ENCODE measurements around the gene XIAP.
"Not testable (repeated sequence)": the region's sequence is repeated elsewhere in the genome, so short reads cannot be mapped to it uniquely, and the experiment has no call there.

XIAP gene

DNA sequence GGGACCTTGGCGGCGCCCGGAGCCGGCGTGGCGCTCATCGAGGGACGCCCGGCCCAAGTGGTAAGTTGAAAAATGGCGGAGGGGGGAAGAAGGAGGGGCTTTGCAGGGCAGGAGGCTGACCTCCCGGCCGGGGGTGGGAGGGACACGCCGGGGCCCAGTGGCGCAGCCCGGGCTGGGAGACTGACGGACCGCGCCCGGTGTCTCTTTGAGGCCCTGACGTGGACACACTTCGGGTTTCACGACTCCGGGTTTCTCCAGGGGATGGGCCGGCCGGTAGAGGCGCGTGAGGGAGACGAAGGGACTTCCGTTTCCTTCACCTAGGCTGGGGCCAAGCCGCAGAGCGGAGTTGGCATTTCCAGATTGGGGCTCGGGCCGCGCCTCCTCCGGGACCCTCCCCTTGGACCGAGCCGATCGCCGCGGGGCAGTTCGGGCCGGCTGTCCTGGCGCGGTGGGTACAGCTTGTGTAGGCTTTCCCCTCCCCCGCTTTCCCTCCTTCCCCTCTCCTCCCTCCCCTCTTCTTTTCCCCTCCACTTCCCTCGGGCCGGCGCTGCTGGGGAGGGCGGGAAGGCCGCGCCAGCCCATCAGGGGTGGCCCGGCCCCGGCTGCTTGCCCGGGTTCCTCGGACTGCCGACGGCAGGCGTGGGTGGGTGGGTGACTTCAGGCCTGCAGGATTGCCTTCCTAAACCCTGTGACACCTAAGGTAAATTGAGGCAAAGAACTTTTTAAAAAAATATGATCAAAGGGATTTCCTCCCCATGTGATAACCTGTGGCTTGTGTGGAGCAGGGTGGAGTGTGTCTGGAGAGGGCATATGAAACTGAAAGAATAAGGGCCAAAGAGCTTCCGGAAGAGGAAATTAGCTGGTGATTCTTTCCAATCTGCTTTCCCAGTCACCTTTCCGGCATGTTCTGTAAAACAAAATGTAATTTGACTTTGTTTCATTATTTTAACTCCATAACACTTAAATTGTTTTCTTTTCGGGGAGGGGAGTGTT lies at the start of gene XIAP:
XIAP (plus strand) TSS at position 208 of the 993 bp plus-strand sequence. CDS start 25,610 bp downstream, outside the sequence.
- peak; percentile 17 for FAIRE-seq

DNA sequence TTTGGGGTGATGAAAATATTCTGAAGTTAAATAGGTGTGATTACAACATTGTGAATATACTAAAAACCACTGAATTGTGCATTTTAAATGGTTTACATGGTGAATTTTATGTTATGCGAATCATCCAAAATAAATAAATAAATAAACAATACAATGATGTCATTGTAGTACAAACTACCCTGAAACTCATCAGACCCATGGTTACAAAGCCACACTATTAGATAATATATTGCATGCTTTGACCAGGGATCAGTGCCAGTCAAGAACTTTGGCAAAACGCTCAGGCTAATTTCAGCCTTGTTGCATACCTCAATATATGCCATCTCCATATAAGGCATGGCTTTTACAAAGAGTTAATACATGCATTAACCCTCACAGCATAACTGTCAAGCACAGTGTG lies 45.5 kb upstream of the XIAP start:
- no peak for FAIRE-seq

DNA sequence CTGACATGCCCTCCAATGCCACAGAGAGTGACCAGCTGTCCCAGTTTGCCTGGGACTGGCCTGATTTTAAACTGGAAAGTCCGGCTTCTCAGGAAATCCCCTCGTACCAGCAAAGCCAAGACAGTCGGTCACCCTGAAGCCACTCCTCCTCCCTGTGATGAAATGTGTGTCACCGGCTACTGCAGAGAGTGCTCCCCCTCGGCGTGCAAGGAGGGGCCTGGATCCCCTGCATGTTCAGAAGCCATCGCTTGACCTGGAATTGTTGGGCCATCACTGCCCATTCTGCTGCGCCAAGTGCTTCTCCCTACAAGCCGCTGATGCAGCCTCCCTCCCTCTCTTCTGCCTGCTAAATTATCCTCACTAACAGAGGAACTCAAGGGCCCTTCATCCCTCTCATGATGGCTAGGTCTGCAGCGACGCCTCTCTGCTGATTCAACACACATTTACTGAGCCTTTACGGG lies 44.9 kb upstream of the XIAP start:
- not testable (repeated sequence) for FAIRE-seq

DNA sequence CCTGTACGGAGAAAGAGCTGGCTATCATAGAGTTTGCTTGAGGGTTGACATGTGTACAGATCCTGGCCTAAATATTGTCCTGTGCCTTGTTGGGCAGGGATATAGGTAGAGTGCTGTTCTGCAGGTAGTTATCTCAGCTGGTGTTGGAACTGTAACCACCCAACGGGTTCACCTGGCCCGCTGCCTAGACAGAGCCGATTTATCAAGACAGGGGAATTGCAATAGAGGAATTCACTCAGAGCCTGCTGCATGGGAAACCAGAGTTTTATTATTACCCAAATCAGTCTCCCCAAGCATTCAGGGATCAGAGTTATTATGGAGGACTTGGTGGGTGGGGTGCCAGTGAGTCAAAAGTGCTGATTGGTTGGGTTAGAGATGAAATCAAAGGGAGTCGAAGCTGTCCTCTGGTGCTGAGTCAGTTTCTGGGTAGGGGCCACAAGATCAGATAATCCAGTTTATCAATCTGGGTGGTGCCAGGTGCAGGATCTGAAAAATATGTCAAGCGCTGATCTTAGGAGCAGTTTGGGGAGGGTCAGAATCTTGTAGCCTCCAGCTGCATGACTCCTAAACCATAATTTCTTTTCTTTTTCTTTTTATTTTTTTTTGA lies 42.5 kb upstream of the XIAP start:
- FAIRE-seq = no peak

DNA sequence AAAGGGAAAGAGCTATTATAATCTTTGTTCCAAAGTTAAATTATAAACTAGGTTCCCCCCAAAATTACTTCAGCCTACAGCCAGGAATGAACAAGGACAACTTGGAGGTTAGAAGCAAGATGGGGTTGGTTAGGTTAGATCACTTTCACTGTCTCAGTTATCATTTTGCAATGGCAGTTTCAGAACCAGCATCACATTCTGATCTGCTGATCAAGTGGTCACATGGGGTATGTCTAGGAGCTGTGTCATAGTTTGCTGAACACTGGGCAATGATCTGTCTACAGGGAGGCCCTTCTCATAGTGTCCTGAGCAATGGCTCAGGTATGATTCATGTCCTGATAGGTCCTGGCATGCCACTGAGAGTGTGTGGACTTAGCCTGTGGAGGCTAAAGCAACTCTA lies 41.6 kb upstream of the XIAP start:
- FAIRE-seq = peak; percentile 36

DNA sequence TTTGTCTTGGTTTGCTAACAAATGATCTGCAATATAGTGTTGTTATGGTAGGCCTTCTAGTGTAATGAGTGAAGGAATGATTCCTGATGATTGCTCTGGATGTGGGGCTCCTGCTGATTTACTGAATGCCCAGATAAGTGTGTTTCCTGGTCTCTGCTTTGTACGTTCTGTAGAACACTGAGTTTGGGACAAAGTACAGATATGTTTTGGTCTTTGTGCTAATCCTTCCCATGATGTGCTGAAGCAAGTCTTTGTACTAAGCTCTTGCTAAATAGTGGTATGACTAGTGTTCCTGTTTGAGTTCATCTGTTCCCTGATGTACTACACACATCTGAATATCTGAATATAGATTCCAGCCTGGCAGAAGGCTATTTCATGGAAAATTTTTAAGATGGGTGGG lies 36.9 kb upstream of the XIAP start:
- FAIRE-seq = no peak

DNA sequence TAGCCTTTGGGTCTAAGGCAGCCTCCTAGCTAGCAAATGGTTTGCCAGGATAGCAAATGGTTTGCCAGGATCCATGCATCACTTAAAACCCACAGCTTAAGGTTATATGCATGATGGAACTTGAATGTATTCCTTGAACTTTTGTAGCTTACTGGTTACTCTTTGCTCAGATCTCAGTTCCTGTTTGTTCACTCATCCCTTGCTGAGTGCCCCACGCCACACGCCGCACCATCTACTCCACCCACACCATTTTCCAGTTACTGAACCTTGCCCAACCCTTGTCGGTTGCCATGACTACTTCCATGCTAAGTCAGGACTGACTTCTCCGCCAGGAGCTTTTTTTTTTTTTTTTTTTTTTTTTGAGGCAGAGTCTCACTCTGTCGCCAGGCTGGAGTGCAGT lies 29.5 kb upstream of the XIAP start:
- no peak for FAIRE-seq

DNA sequence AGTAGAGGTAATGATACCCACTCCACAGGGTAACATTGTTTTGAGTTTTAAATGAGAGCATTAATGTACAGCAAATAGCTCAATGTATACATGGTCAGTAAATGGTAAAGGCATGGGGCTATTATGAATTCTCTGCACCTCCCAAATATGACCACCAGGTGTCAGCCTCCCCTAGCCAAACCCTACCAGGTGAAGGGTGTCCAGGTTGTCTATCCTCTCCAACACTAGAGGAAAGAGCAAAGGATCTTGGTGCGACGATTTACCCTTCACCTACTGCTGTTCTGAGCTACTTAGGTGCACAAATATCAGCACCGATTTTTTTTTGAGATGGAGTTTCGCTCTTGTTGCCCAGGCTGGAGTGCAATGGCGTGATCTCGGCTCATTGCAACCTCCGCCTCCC lies 26.5 kb upstream of the XIAP start:
- peak; percentile 80 for FAIRE-seq

DNA sequence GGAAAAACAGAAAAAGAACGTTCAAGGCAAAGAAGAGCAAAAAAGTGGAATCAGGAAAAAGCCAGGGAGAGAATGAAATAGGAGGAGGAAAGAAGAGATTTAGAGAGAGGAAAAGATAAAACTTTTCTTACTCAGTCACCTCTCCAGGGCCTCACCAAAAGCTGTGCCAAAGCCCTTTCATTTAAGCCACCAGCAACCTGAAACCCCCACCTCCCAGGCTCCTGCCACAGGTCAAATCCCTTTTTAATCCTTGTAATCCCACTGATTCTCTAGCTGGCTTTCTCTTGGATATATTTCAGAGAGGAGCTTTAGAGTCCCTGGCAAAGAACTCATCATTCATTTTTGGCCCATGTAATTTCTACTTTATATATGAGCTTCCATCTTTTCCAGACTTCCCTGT lies 25.7 kb upstream of the XIAP start:
- no peak for FAIRE-seq

DNA sequence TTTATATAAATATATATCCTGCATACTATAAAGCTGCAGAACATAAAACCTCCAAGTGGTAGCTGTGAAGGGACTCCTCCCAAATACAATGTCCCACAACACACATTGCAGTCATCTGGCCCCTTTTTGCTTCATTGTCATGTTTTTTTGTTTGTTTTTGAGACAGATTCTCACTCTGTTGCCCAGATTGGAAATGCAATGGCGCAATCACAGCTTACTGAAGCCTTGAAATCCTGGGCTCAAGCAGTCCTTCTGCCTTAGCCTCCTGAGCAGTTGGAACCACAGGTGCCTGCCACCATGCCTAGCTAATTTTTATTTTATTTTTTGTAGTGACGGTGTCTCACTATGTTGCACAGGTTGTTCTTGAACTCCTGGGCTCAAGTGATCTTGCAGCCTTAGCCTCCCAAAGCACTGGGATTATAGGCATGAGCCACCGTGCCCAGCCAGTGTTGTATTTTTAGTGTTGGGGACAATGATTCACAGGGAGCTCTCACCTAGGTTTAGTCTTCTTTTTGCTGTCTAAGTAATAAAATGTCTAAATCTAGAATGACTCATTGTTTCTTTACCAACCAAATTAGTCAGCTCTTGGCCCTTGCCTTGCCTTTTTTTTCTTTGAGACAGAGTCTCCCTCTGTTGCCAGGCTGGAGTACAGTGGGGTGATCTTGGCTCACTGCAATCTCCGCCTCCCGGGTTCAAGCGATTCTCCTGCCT lies 24.0 kb upstream of the XIAP start:
- peak; percentile 94 for FAIRE-seq

DNA sequence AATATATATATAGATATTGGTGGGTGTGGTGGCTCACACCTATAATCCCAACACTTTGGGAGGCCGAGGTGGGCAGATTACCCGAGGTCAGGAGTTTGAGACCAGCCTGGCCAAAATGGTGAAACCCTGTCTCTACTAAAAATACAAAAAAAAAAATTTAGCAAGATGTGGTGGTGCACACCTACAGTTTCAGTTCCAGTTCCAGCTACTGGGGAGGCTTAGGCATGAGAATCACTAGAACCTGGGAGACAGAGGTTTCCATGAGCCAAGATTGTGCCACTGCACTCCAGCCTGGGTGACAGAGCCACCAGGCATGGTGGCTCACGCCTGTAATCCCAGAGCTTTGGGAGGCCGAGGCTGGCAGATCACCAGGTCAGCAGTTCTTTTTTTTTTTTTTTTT lies 14.7 kb upstream of the XIAP start:
- FAIRE-seq = not testable (repeated sequence)

DNA sequence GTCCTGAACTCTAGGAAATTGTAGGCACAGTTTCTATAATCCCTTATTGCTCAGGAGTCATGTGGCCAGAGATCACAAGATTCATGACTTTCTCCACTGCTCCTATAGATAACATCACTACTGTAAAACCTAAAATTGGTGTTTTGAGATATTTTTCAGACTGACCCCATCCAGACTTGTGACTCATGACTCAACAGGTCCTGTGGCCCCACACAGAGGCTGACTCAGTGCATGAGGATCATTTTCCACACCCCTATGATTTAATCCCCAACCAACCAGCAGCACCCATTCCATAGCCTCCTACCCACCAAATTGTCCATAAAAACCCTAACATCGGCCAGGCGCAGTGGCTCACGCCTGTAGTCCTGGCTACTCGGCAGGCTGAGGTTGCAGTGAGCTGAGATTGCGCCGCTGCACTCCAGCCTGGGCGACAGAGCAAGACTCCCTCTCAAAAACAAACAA lies 13.2 kb upstream of the XIAP start:
- no peak for FAIRE-seq

DNA sequence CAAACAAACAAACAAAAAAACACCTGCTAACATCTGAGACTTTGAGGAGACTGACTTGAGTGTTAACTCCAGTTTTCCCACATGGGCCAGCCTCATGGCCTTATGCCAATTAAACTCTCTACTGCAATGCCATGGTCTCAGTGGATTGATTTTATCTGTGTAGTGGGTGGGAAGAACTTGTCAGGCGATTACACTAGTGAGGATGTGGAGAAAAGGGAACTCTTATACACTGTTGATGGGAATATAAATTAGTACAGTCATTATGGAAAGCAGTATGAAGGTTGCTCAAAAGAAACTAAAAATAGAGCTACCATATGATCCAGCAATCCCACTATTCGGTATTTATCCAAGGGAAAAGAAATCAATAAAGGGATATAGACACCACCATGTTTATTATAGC lies 12.8 kb upstream of the XIAP start:
- FAIRE-seq = no peak

DNA sequence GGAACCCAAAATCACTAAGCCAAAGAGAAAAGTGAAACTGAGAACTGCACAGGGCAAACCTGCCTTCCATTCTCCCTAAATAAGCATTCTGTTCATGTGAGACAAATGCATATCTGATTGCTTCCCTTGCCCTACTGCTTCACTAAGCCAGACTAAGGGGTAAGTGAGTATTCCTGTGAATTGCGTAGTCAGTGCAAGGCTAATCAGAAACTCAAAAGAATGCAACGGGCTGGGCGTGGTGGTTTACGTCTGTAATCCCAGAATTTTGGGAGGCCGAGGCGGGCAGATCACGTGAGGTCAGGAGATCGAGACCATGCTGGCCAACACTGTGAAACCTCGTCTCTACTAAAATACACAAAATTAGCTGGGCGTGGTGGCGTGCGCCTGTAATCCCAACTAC lies 10.8 kb upstream of the XIAP start:
- no peak for FAIRE-seq

DNA sequence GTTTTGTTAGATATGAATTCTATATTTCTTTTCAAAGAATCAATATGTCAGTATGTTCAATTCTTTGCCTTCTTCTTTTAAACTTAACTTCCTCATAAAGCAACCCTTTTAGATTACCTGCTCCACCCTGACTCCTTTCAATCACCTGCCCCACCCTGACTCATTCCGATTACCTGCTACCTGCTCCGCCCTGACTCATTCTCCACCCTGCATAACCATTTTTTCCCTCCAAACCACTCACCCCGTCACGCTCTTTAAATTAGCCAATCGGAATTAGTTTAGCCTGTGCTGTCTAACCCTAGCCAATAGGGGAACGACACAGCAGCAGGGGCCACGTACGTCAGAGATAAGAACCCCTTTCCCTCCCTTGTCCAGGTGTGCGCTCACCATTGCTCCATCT lies 9.9 kb upstream of the XIAP start:
- FAIRE-seq = not testable (repeated sequence)

DNA sequence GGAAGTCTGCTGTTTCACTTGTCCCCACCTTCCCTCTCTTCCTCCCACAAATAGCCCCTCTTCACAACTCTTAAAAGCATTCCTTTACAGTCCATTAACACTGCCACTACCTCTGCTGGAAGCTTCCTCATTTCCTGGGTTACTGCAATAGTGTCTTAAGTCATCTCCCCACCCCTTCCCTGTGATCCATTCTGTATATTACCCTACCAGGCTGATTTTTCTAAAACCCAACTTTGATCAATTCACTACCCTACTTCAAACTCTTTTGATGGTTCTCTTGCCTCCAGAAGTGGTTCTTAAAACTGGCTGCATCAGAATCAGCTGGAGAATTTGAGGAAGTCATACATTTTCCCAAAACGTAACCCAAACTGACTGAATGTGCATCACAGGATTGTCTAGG lies 8.8 kb upstream of the XIAP start:
- FAIRE-seq = no peak

DNA sequence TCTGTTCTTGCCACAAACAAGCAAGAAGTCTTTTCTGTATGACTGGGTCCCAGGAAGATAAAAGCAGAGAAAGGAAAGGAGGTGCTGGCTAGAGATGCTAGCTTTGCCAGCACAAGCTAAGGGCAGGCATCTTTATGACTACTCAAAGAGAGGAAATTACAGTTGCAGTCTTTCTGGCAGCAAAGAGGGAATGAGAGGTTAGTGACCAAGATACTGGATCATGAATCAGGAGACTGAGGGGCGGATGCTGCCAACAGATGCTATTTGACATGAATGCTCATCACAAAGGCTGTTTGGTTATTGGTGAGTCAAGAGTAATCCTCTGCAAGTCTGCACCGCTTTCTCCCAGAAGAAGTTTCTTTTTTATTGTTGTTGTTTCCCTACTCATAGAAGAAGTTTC lies 5.5 kb upstream of the XIAP start:
- no peak for FAIRE-seq

DNA sequence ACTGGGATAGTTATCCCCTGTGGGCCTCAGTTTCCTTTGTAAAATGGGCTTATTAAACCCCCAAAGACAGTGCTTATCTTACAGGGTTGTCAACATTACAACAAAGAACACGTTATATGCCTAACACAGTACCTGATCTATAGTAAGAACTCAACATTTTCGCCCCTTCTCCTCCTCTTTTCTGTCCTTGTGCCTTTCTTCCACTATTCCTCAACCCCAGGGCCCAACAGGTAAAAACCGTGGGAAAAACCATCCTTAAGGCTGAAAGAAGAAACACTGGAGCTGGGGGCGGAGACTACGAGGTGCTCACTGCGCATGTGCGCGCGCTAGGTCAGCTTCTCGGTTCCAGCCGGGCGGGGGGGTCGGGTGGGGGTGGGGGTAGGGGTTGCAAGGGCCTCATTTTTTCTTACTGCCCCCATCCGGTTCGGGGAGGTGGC lies 426 bp upstream of the XIAP start:
- no peak for FAIRE-seq

DNA sequence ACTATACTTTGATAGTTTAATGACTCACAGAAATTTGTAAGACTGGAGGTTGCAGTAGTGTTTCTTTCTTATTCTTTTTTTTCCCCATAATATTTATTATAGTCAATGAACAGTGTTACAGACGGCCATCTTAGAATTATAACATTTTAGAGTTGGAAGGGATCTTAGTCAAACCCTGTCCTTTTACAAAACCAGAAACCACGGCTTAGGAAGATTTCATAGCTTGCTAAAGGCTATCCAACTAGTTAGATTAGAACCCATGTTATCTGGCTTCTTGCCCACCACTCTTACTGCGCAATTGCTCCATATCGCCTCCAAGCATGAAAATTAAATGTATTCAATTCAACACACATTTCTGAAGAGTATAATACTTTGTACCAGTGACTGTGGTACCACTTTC lies 1.1 kb downstream of the XIAP start:
- peak; percentile 83 for FAIRE-seq

DNA sequence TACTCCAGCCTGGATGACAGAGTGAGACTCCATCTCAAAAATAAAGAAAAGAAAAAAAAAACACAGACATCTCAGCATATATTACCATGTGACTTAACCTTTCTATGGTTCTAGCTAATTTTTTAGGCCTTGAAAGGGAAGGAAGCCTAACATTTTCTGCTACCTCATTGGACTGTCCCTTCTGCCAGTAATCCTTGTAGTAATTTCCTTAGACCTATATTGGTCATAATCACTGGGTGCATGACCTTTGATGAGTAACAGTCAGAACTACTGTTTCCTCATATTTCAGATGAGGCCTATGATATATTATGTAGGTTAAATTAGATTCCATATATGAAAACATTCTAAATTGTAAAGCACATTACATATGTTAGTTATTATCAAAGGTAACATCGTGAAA lies 9.6 kb downstream of the XIAP start:
- no peak for FAIRE-seq

DNA sequence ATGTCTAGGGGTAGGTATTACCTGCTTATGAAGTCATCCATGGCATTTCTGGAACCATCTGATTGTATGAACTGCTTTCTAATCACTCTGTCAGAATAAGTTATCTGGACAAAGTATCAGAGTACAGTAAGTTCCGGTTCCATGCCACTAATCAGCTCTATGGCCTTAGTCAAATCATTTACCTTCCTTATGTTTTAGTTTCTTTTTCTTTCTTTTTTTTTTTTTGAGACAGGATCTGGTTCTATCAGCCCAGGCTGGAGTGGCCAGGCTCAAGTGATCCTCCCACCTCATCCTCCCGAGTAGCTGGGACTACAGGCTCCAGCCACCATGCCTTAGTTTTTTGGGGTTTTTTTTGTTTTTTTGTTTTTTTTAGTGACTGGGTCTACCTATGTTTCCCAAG lies 11.5 kb downstream of the XIAP start:
- no peak for FAIRE-seq

DNA sequence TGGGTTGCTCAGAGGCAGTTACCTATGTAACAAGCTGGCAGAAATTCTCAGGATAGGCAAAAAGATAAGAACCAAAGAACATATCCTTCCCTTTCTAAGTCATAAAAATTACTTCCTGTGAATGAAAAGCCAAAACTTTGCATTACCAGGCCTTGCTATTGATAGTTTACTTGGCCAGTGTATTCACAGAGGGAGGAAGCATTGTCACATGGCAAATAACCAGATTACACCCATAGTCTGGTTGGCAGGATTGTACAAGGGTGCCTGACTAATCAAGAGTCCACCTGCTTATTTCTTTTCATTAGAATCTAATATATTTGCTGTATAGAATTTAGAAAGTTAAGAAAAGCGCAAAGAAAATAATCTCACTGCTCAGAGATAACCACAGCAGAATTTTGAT lies 14.1 kb downstream of the XIAP start:
- FAIRE-seq = no peak

DNA sequence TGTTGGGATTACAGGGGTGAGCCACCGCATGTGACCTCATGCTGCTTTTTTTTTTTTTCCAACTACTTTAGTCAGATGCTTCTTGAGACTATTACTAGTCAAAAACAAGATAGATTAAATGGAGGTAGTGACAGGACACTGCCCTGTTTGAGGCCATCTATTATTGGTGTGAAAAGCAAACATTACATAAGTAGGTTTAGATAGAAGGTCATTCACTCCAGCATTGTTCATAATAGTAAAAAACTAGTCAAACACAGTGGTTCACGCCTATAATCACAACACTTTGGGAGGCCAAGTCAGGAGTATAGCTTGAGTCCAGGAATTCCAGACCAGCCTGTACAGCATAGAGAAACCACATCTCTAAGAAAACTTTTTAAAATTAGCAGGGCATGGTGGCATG lies 16.3 kb downstream of the XIAP start:
- FAIRE-seq = no peak

All from islet of Langerhans (tissue), 1 donor.